Right lobe of liver (tissue), 6 donors: Measurements from ENCODE around the gene MEF2A. TPM values are rescaled to one million over a fixed set of nuclear protein-coding genes. Genes with fewer than 3 reads are reported as not detected.

Experiments used
- ATAC-seq, 4 donors: fragments of 200-7000 bp; cut with Tn5 transposase; one replicate each; pipeline ENCODE4 v1.9.1; 2020; ENCODE audit warnings: mild to moderate bottlenecking in 4 of 4, moderate library complexity in 4 of 4
- DNase-seq, 3 donors: peaks; one replicate each; pipeline ENCODE4 v3.0.0-alpha.2; 2020
- H3K27ac ChIP-seq, 3 donors: fragments of 200-600 bp; one replicate each; pipeline ENCODE4 v1.8.0; 2022
- H3K27me3 ChIP-seq, 2 donors: fragments of 200-600 bp; one replicate each; pipeline ENCODE4 v1.8.0; 2022
- H3K36me3 ChIP-seq, 4 donors: fragments of 200-600 bp; sonication (generic) in 1 of 4; one replicate each; pipeline versions ENCODE4 v1.5.1 to v1.8.0; 2017 to 2022; ENCODE audit warnings: control low read depth in 1 of 4
- H3K4me1 ChIP-seq, 4 donors: fragments of 200-600 bp; sonication (generic) in 1 of 4; one replicate each; pipeline versions ENCODE4 v1.5.1 to v1.8.0; 2017 to 2022; ENCODE audit warnings: control low read depth in 1 of 4
- H3K4me3 ChIP-seq, 3 donors: fragments of 200-600 bp; one replicate each; pipeline ENCODE4 v1.8.0; 2022
- H3K9me3 ChIP-seq, 4 donors: fragments of 200-600 bp; sonication (generic) in 1 of 4; one replicate each; pipeline versions ENCODE4 v1.5.1 to v1.8.0; 2017 to 2022; ENCODE audit warnings: control low read depth in 1 of 4
- CTCF ChIP-seq, 4 donors: fragments of 200-600 bp in 3 of 4; fragments of 450-650 bp in 1 of 4; IDR thresholded peaks; one replicate each; pipeline versions ENCODE4 v1.5.1 to v1.8.0; 2016 to 2022; ENCODE audit warnings: antibody characterized with exemption in 4 of 4, mild to moderate bottlenecking in 2 of 4
- POLR2A ChIP-seq: fragments of 450-650 bp; IDR thresholded peaks from one replicate; pipeline ENCODE4 v1.6.1; 2017; ENCODE audit warnings: antibody characterized with exemption, mild to moderate bottlenecking
- WGBS: methylation state at CpG from one replicate; pipeline ENCODE4 v1.1.6; 2018; ENCODE audit warnings: low coverage, low lambda C conversion rate; ENCODE audit not compliant: insufficient coverage; ENCODE audit errors: missing lambda C conversion rate; 5-methylcytosine and 5-hydroxymethylcytosine counted together
- intact Hi-C, 2 donors: fragments of 100-400 bp; cut with DNase I; formaldehyde crosslinking; loops; one replicate each; pipeline versions ENCODE4 v1.11.2 to v1.14.1; 2022
- total RNA-seq, 6 experiments: library from RNA; depleted of rRNA in 2 of 6; stranded (reverse); fragments of >200 nt in 2 of 6; fragmentation: NEBNext Ultra II Directional in 3 of 6; extraction: Animal tissue kit (Norgen Biotek cat#: 25700) in 3 of 6; gene quantifications; one replicate each; pipeline versions ENCODE4 v1.1.0 to v1.2.4, GENCODE V29; 2016 to 2023
- donor health status: DM: no; HTN: yes; CAD: no.
- donor health status: DM: no; HTN: no; CAD: no.
- donor health status: DM: no; HTN: no; CAD: no.
- donor health status: DM: no; HTN: yes; CAD: no.
- donor health status: DM: no; HTN: yes; CAD: no.

The MEF2A gene
- total RNA-seq, 6 experiments from 2014 or later: 20.1 to 35.5 (median 25.4) TPM

DNA sequence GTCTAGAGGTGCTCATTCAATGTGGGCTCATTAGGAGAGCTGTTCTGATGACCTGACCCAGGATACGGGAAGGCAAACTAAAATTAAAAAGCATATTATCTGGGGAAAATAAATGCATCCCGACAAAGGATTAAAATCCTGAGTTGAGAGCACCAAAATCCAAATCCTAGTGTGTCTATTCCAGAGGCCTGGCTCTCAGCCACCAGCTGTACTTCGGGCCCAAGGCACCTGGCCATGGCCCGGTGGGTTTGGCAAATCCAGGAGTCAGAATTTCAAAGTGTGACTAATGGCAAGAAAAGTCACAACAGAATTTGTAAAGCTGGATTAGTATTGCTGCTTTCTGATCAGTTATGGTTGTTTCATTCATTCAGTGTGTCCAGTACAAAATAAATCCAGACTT is 170.1 kb downstream of the MEF2A start:
- intact Hi-C loops: no loop called here
- H3K27ac ChIP-seq: no peak overlapping the region
- H3K9me3 ChIP-seq: no peaks in the 10 kb centered on the region
- peaks cover 0 to 7% (median 2%) of the 10 kb centered on the region in 4 donors for H3K4me1 ChIP-seq
- no peak for TF ChIP-seq POLR2A
- no peak for TF ChIP-seq CTCF (IDR thresholded peaks at IDR 0.05)
- WGBS: 69% methylated on average over 4 of the region's 4 CpGs
- DNase-seq (no peak), ATAC-seq (no peak)
- H3K4me3 ChIP-seq: no peak overlapping the region
- no peaks in the 10 kb centered on the region for H3K36me3 ChIP-seq
- H3K27me3 ChIP-seq: no peaks in the 10 kb centered on the region

DNA sequence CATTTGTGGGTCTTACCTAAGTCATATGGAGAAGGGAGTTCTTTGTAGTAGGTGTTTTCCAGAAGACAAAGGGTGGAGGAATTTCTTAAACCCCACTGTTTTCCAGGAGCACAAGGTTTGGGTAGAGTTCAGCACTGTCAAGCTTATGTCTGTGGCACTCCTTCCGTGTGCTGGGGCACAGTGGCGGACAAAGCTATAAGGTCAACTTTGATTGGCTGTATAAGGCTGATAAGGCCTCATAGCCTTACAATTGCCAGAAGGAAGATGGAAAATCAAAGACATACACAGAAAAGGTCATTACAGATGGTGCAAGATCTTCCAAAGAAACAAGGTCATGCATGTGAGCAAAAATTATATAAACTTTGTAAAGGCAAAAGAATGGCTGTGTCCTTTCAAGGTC is 170.9 kb downstream of the MEF2A start:
- H3K9me3 ChIP-seq: no peaks in the 10 kb centered on the region
- no peaks in the 10 kb centered on the region for H3K36me3 ChIP-seq
- TF ChIP-seq POLR2A: no peak
- TF ChIP-seq CTCF (IDR thresholded peaks at IDR 0.05): no peak
- no peak overlapping the region for H3K4me3 ChIP-seq
- intact Hi-C loops: no loop called here
- H3K4me1 ChIP-seq: peaks cover 0 to 4% (median under 1%) of the 10 kb centered on the region in 4 donors
- WGBS: 66% methylated on average over 2 of the region's 2 CpGs
- H3K27me3 ChIP-seq: no peaks in the 10 kb centered on the region
- DNase-seq (no peak), ATAC-seq (no peak)
- H3K27ac ChIP-seq: no peak overlapping the region

- WGBS: 59% methylated on average over 7 of the region's 7 CpGs
- Histone ChIP-seq H3K4me3 (no peak overlapping the region), H3K36me3 (no peaks in the 10 kb centered on the region), H3K27ac (no peak overlapping the region), H3K4me1 (peaks cover 0 to 4% (median 0%) of the 10 kb centered on the region in 4 donors), H3K9me3 (no peaks in the 10 kb centered on the region), H3K27me3 (no peaks in the 10 kb centered on the region)
- no peak for TF ChIP-seq POLR2A
- no peak for TF ChIP-seq CTCF (IDR thresholded peaks at IDR 0.05)
- intact Hi-C loops: no loop called here
- DNase-seq (no peak), ATAC-seq (no peak)
These were observed 172.4 kb downstream of the MEF2A start for GRCh38 chr15:99738021-99738847.

- intact Hi-C loops: no loop called here
These were observed 176.1 kb downstream of the MEF2A start for GRCh38 chr15:99741835-99742234.

More at GRCh38 chr15:99741835-99742234, 176.1 kb downstream of the MEF2A start:
- no peak for TF ChIP-seq POLR2A
- TF ChIP-seq CTCF (IDR thresholded peaks at IDR 0.05): no peak
- Histone ChIP-seq H3K36me3 (no peaks in the 10 kb centered on the region), H3K27me3 (no peaks in the 10 kb centered on the region), H3K27ac (no peak overlapping the region), H3K4me3 (no peak overlapping the region), H3K9me3 (no peaks in the 10 kb centered on the region), H3K4me1 (no peaks in the 10 kb centered on the region)
- no peak for ATAC-seq
- no CpG with 5 or more reads among the region's 2 CpGs for WGBS
- DNase-seq: no peak
